RCC 7860 (cell line): Measurements from ENCODE around the gene CENPN.

Source experiments
- DNase-seq: peaks from one replicate; pipeline ENCODE4 v3.0.0-alpha.2; 2015; ENCODE audit warnings: low spot score
- FAIRE-seq: peaks from 2 replicates; lab custom pipeline; 2012; peaks lifted over from hg19 to GRCh38; lab: Jason Lieb, UNC

The CENPN gene

GRCh38 chr16:81026429-81026828 is 19.4 kb downstream of the CENPN start:
- no peak for DNase-seq
- FAIRE-seq = no peak

- FAIRE-seq (no peak), DNase-seq (no peak)
These were observed 23.1 kb downstream of the CENPN start for GRCh38 chr16:81029930-81030604.

GRCh38 chr16:81035398-81035974 is 28.5 kb downstream of the CENPN start, which contains the start of gene ATMIN:
ATMIN (plus strand) TSS chr16:81035842; CDS start chr16:81035871, 29 bp downstream.
- DNase-seq (peak; percentile 56), FAIRE-seq (no peak)

DNA sequence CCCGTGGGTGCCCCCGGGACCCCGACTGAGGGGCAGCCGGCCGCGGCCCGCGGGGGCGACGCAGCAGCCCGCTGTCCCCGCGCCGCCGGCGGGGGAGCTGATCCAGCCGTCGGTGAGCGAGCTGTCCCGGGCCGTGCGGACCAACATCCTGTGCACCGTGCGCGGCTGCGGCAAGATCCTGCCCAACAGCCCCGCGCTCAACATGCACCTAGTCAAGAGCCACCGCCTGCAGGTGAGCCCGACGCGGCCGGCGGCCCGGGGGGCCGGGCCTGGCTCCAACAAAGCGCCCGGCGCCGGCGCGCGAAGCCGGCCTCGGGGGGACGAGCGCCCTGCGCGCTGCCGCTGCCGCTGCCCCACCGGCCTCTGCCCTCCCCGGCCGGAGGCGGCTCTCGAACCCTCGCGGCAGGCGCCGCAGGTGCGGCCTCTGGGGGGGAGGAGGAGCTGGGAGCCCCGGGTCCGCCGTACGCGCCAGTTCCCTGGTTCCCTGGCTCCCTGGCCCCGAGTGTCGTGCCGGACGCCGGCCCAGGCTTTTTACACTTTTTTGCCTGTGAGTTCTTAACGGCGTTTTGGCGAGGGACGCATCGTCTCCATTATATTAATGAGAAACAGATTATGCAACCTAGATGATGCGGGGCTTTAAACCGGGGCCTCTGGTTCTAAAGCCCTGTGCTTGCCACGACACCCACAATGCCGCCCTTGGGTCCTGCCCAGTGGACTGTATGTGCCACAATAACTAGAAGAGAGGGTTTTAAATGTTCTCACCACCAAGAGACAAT is 29.1 kb downstream of the CENPN start:
- FAIRE-seq (no peak), DNase-seq (no peak)

- DNase-seq (no peak), FAIRE-seq (no peak)
These were observed 29.8 kb downstream of the CENPN start for GRCh38 chr16:81036751-81037350.

GRCh38 chr16:81040131-81040530 is 33.1 kb downstream of the CENPN start:
- DNase-seq (no peak), FAIRE-seq (no peak)

DNA sequence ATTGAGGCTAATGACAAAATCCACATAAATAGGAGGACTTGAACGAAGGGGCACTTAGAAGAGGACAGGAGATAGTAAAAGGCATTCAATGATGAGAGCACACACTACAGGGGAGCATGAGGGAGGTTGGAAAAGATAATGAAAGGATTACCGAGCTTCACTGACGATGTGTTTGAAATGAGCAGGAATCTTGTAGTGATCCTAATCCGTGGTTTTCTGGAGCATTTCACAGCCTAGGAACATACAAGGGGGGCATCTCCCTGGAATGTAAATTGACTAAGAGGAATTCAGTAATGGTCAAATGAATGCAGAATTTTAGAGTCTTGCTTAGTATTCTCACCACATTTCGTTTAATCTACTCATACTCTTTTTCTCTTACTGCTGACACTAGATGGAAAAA is 33.8 kb downstream of the CENPN start:
- DNase-seq = no peak
- no peak for FAIRE-seq

DNA sequence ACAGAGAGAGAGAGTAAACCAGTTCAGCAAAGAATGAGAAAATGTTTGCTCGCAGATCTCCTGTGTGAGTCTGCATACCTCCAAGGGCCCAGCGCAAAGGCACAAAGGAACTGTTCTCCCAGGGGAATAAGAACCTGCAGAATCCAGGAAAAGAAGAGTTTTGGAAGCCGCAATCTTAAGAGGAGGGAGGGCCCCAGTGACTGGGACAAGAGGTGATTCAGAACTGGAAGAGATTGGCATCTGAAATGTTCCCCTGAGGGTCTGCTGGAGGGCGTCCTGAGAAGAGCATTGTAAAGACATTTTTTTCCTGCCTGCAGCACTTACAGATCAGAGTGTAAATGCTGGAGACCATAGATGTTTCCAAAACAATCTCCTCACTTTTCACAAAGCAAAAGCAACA is 34.7 kb downstream of the CENPN start:
- FAIRE-seq = no peak
- DNase-seq = no peak

DNA sequence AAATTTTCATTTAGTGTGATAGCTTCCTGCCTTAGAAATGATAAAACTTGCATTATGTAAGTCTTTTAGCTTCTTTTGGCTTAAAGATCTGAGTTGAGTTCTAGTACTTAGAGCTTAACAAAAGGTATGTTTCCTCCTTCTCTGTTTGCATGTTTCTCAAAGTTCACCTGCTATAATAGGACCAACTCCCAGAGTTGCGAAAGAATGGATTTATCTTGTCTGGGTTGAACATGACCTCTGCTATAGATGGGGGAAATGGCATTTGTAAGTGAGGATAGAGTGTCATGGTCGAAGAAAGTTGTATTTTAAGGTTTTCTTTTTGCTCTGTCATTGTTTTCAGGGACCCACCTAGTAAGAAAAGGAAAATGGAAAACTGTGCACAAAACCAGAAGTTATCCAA is 35.8 kb downstream of the CENPN start:
- DNase-seq (no peak), FAIRE-seq (no peak)

- DNase-seq (no peak), FAIRE-seq (no peak)
These were observed 46.7 kb downstream of the CENPN start for GRCh38 chr16:81053761-81054160.

GRCh38 chr16:81060576-81061306 is 53.7 kb downstream of the CENPN start:
- no peak for FAIRE-seq

DNA sequence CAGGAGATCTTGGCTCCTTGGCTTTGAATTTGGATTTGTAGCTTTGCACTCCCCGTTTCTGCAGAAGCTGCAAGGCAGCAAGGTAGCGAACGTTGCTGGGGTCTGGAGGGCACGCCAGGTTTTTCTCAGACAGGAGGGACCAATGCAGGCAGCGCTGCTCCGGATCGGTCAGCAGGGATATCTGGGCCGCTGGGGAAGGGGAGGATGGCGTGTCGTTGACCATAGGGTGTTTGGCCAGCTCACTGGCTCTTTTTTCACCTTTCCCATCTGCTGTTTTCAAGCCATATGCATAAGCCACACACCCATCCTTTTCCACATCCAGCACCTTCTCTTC is 54.3 kb downstream of the CENPN start:
- DNase-seq (no peak), FAIRE-seq (no peak)

More at GRCh38 chr16:81060576-81061306, 53.7 kb downstream of the CENPN start:
- DNase-seq = no peak

- DNase-seq (no peak), FAIRE-seq (no peak)
These were observed 55.0 kb downstream of the CENPN start for GRCh38 chr16:81061871-81062608.

- FAIRE-seq (no peak), DNase-seq (no peak)
These were observed 59.7 kb downstream of the CENPN start for GRCh38 chr16:81066681-81067080.

DNA sequence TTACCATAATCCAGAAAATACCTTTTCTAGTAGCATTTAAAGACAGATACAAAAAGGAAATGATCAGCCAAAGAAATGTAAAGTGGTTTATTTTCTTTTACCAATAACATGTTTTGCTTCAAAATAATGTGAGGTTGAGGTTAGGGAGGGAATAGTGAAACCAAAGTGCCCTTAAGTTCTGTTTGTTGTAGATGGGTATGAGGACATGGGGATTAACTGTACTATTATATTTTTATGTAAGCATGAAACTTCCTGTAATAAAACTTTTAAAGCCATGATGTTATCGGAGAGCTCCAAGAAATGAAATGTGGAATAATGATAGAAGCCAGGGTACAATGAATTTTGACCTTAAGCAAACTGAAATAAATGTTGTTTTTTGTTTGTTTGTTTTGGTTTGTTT is 60.2 kb downstream of the CENPN start:
- no peak for FAIRE-seq
- no peak for DNase-seq

DNA sequence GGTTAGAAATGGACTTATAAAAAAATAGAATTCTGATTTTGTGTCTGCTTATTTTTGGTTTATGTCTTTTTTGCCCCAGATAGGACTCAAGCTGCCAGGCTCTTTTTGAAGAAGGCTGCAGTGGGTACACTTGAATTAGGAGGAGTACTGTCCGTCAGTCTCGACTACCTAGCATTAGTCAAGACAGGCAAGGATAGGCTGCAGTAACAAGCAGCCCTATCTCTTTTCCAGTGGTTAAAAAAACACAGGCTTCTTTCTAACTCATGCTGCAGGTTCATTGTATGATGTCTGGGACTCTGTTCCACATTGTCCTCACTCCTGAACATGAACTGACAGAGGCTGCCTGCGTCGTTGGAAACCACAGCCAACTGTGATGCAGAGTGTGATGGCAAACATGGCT is 62.0 kb downstream of the CENPN start:
- FAIRE-seq (no peak), DNase-seq (no peak)

DNA sequence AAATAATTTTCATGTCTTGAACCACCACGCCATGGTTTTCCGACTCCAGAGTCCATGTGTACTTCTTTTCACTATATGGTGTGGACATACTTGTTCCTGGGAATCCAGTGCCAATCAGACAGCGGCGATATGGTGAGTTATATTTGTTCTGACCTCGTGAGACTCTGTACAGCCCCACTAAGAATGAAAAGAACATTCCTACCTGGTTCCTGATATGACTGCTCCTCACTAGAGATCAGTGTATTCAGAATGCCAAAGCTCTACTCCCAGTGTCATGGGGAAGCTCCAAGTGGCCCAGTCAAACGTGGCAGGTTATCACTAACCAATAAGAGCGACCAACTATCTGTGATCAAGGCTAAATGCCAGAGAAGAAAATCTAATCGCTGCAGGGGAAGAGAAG is 64.0 kb downstream of the CENPN start:
- no peak for FAIRE-seq
- DNase-seq = no peak

DNA sequence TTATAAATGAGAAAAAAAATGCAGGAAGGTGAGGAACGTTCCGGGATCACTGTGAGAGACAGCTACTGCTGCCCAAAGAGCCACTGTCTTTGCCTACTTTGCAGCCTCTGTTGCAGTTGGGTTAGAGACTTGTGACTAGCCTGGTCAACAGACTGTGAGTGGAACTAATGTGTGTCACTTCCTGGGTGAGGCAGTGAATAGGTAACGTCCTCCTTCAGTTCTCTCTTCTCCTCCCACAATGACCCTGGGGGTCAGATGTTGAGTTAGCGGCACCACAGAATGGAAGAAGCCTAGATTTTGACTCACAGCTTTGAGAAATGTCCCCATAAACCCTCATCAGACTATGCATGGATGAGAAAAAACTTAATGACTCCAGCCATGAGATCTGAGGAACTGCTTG is 64.8 kb downstream of the CENPN start:
- DNase-seq (peak; percentile 71), FAIRE-seq (no peak)

GRCh38 chr16:81073560-81074330 is 66.7 kb downstream of the CENPN start:
- FAIRE-seq (no peak), DNase-seq (no peak)
